Fibroblast of the aortic adventitia (primary cell): ENCODE results near the gene DUOX2. TPM values are rescaled to one million over a fixed set of nuclear protein-coding genes. Genes with fewer than 3 reads are reported as not detected.

ENCODE experiments used
- DNase-seq: peaks from one replicate; pipeline ENCODE4 v3.0.0-alpha.2; 2010; ENCODE audit warnings: low read depth
- H3K4me3 ChIP-seq: 2 replicates; pipeline ENCODE4 v1.5.1; 2011; ENCODE audit warnings: low read depth, mild to moderate bottlenecking, control low read depth, low read length, moderate library complexity
- total RNA-seq: library from RNA; depleted of rRNA; stranded (reverse); fragments of >200 nt; gene quantifications from 2 replicates; pipeline ENCODE4 v1.2.3, GENCODE V29; 2012; ENCODE audit warnings: low replicate concordance
- TF ChIP-seq, protein P1 (sequence below): IDR thresholded peaks from 2 replicates; pipeline ENCODE4 v1.5.1; 2011; ENCODE audit warnings: mild to moderate bottlenecking, low read length, control low read depth, inconsistent platforms; ENCODE audit not compliant: insufficient read depth

DUOX2 gene
- total RNA-seq, 1 donor: not detected

DNA sequence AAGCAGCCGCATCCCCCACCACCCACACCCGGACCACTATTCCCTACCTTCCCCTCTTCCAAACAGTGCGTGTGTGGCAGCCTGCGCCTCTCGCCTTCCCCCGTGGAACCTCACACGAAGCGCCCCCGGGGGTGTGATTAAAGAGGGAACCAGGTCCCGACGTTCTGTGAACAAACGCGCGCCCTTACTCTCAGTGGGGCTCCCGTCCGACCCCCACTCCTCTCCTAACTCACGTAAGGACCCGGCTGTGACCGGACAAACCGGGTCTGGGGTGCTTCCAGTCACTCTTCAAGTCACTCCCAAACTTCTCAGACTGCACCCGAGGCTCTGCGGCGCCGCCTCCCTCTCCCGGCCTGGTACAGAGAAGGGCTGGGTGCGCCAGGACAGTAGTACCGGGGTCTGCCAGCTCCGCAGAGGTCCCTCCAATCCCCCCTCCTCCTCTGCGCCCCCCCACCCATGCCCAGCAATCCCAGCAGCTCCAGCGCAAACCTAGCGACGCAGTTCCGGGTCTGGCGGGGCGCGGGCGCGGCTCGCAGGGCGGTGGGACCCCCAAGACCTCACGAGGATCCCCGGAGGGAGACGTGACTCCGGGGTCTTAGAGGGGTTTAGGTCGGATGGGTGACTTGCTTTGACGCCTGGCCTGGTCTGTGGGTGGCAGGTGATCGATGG, 15.1 kb upstream of the DUOX2 start:
- DNase-seq: no peak
- TF ChIP-seq, protein P1, sequence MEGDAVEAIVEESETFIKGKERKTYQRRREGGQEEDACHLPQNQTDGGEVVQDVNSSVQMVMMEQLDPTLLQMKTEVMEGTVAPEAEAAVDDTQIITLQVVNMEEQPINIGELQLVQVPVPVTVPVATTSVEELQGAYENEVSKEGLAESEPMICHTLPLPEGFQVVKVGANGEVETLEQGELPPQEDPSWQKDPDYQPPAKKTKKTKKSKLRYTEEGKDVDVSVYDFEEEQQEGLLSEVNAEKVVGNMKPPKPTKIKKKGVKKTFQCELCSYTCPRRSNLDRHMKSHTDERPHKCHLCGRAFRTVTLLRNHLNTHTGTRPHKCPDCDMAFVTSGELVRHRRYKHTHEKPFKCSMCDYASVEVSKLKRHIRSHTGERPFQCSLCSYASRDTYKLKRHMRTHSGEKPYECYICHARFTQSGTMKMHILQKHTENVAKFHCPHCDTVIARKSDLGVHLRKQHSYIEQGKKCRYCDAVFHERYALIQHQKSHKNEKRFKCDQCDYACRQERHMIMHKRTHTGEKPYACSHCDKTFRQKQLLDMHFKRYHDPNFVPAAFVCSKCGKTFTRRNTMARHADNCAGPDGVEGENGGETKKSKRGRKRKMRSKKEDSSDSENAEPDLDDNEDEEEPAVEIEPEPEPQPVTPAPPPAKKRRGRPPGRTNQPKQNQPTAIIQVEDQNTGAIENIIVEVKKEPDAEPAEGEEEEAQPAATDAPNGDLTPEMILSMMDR: no peak
- no peak overlapping the region for H3K4me3 ChIP-seq

DNA sequence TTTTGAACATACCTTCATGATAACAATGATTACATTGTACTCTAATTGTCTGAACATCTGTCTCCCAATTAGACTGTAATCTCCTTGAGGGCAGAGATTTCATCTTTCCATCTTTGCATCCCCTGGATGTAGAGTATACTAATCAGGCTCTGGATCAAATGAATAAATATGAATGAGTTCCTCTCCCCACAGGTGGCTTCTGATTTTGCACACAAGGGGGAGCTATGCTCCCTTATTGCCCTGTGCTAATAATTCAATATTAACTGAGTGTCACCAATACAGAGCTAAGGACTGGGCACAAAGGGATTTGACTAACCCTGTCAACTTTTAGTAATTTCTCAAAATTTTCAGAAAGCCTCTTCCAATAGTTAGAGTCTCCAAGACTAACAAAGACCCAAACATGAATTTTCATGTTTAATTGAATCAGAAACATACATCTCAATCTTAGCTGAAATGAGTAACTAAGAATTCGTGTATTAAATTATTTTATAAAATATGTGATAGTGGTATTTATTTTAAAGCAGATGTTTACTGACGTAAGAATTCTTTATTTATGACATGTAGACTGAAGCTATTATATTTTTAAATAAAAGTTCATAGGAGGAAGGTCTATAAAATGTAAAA, 12.7 kb upstream of the DUOX2 start:
- TF ChIP-seq, protein P1: peak; percentile 66
- DNase-seq: peak; percentile 34
- H3K4me3 ChIP-seq: no peak overlapping the region

DNA sequence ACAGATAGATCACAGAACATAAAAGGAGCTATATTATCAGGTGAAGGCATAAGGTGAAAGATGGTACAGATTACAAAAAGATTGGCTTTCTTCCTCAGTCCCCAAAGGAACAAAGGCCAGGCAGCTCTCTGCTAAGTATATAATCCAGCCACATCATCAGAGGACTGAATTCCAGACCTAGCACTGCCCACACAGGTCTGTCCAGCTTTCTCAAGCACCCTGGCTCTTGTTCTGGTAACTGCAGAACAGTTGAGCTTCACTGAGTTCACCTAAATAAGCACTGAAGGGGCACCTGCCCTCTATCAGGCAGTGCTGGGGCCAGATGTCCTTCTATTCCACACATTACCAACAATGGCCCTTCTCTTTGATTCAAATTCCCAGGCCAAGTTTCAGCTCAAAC, 9.4 kb upstream of the DUOX2 start:
- TF ChIP-seq, protein P1: no peak
- H3K4me3 ChIP-seq: no peak overlapping the region
- no peak for DNase-seq

DNA sequence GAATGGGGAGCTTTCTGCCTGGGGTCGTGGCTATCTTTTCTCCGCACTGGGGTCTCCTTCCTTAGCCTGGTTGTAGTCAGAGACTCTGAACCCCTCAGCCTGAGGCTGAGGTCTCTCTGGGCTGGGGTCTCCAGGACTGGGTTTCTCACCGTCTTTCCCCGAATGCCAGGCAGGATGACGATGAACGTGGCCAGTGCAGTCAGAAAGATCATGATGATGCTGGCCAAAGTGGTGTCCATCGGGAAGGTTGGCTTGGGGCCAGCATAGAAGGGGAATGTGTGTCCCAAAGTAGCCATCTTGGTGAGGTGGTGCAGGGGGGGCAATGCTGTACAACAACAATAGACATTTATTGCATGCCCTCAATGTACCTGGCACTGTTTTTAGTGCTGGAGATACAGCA, 8.7 kb upstream of the DUOX2 start:
- no peak overlapping the region for H3K4me3 ChIP-seq
- DNase-seq: no peak
- TF ChIP-seq, protein P1: no peak

DNA sequence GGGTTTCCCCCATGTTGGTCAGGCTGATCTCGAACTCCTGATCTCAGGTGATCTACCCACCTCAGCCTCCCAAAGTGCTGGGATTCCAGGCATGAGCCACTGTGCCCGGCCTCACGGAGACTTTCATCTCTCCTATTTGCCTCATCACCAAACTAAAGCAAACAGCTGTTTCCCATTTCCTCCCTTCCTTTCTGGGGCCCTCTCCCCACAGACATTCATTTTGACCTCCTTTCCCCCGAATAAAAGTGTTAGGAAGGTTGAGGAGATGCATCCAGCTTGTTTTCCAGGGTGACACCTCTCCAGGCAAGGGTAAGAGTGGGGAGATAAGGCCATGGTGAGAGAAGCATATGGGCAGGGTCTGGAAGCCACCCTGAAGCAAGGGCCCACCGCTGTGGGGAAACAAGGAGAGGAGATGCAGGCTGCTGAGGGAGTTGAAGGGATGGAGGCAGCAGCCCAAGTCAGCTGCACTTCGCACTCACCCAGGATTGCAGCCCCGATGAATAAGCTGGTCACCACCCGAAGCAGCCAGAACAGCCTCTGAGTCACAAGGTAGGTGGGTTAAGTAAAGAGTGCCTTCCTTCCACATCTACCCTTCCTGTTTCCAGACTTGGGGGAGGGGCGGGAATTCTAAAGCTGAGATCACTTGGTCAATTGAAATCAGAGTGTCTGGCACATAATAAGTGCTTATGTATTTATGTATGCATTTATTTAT, 7.9 kb upstream of the DUOX2 start:
- H3K4me3 ChIP-seq: no peak overlapping the region

DNA sequence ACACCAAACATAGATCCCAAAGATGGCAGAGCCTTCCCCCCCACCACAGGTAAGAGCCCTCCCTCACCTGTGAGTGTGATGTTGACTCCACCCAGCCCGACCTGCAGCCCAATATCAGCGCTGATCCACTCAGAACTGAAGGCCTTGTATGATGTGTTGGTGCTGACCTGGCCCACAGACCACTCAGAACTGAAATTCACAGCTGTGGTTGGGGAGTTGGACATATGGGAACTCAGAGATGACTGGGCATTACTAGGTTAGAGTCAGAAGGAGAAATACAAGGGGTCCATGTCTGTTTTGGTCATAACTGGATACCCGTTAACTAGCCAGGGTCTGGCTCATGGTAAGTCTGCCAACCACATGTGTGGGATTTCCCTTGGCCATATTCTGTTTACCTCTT, 7.0 kb upstream of the DUOX2 start:
- DNase-seq: no peak
- TF ChIP-seq, protein P1: no peak
- no peak overlapping the region for H3K4me3 ChIP-seq

More for the DNA sequence above, 7.9 kb upstream of the DUOX2 start:
- TF ChIP-seq, protein P1: no peak
- peak; percentile 82 for DNase-seq
